ENCODE data around the gene TMEM236. TPM values are rescaled to one million over a fixed set of nuclear protein-coding genes. Genes with fewer than 3 reads are reported as not detected.

Gene TMEM236
- total RNA-seq, 2 donors from 2014 or later, result 0.41 to 0.90 TPM

DNA sequence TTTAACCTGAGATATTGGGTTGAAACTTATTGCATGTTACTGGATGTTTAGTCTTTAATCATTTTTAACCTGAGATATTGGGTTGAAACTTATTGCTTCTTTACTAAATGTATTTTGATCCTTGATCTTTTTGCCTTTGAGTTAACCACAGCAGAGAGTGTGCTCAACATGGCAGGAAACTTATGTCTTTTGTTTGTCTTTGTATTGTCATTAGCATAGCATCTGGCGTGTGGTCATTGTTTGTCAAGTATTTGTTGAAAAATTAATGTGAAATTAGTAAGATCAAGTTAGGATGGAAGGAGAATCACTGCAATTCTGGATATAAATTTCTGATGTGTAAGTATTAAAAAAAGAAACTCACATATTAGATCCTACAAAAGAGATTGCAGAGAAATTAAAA lies 65.3 kb downstream of the TMEM236 start:
- Histone ChIP-seq H3K27me3 (no peaks in the 10 kb centered on the region), H3K4me3 (no peak overlapping the region), H3K4me1 (no peaks in the 10 kb centered on the region), H3K27ac (no peak overlapping the region), H3K9me3 (no peaks in the 10 kb centered on the region), H3K36me3 (no peaks in the 10 kb centered on the region)
- no peak for DNase-seq (ENCODE audit: low spot score)
- TF ChIP-seq, protein P1, sequence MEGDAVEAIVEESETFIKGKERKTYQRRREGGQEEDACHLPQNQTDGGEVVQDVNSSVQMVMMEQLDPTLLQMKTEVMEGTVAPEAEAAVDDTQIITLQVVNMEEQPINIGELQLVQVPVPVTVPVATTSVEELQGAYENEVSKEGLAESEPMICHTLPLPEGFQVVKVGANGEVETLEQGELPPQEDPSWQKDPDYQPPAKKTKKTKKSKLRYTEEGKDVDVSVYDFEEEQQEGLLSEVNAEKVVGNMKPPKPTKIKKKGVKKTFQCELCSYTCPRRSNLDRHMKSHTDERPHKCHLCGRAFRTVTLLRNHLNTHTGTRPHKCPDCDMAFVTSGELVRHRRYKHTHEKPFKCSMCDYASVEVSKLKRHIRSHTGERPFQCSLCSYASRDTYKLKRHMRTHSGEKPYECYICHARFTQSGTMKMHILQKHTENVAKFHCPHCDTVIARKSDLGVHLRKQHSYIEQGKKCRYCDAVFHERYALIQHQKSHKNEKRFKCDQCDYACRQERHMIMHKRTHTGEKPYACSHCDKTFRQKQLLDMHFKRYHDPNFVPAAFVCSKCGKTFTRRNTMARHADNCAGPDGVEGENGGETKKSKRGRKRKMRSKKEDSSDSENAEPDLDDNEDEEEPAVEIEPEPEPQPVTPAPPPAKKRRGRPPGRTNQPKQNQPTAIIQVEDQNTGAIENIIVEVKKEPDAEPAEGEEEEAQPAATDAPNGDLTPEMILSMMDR (IDR thresholded peaks at IDR 0.05), result no peak

DNA sequence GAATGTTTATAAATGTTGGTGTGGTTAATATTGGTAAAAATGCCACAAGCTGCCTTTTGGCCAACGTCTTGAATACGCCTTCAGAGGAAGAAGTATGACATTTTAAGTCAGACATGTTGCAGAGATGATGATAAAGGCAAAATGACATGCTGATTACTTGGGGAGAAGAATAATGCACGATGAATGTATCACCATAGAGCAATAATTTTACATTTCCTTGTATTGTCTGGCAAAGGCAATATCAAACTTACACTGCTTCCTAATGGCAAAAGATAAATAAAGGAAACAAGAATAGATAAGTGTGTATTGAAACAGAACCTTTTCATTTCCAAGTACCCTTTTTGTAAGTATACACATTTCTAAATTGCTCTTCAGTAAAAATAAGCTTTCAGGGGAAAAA lies 65.8 kb downstream of the TMEM236 start:
- no peak for DNase-seq (ENCODE audit: low spot score)
- Histone ChIP-seq H3K27ac (no peak overlapping the region), H3K4me1 (no peaks in the 10 kb centered on the region), H3K9me3 (no peaks in the 10 kb centered on the region), H3K36me3 (no peaks in the 10 kb centered on the region), H3K27me3 (no peaks in the 10 kb centered on the region), H3K4me3 (no peak overlapping the region)
- TF ChIP-seq, protein P1 (IDR thresholded peaks at IDR 0.05), result no peak

DNA sequence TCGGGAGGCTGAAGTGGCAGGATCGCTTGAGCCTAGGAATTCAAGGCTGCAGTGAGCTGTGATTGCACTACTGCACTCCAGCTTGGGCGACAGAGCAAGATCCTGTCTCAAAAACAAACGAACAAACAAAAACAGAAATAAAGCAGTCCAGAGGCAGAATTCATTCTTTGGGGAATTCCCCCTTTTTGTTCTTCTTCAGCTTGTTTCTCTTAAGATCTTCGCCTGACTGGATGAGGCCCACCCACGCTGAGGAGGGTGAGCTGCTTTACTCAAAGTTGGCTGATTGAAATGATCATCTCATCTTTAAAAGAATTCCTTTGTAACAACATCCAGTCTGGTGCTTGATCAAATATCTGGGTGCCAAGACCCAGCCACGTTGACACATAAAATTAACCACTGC lies 67.8 kb downstream of the TMEM236 start:
- TF ChIP-seq, protein P1 (IDR thresholded peaks at IDR 0.05), result no peak
- no peak for DNase-seq (ENCODE audit: low spot score)
- no peaks in the 10 kb centered on the region for H3K36me3 ChIP-seq
- H3K4me3 ChIP-seq, result no peak overlapping the region
- H3K27me3 ChIP-seq, result no peaks in the 10 kb centered on the region
- no peaks in the 10 kb centered on the region for H3K4me1 ChIP-seq
- no peaks in the 10 kb centered on the region for H3K9me3 ChIP-seq
- H3K27ac ChIP-seq, result no peak overlapping the region

DNA sequence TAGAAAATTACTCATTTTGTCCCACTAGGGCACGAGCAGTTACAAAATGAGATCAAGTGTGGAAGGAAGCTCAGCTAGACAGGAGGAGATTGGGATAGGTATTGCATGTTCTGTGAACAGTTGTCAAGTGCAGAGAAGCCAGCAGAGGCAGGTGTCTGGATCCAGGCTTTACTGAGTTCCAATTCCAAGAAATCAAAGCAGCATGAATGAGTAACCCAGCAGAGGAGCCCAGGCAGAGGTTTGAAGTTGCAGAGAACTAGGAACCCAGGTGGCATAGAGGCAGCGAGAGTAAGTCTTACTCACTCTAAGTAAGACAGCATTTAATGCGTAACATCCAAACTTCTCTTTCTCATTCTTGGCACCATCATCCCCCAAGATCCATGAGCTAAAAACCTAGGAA lies 68.9 kb downstream of the TMEM236 start:
- H3K4me1 ChIP-seq, result no peaks in the 10 kb centered on the region
- H3K27me3 ChIP-seq, result no peaks in the 10 kb centered on the region
- no peak overlapping the region for H3K4me3 ChIP-seq
- TF ChIP-seq, protein P1 (IDR thresholded peaks at IDR 0.05), result no peak
- H3K9me3 ChIP-seq, result no peaks in the 10 kb centered on the region
- H3K36me3 ChIP-seq, result no peaks in the 10 kb centered on the region
- no peak for DNase-seq (ENCODE audit: low spot score)
- no peak overlapping the region for H3K27ac ChIP-seq

DNA sequence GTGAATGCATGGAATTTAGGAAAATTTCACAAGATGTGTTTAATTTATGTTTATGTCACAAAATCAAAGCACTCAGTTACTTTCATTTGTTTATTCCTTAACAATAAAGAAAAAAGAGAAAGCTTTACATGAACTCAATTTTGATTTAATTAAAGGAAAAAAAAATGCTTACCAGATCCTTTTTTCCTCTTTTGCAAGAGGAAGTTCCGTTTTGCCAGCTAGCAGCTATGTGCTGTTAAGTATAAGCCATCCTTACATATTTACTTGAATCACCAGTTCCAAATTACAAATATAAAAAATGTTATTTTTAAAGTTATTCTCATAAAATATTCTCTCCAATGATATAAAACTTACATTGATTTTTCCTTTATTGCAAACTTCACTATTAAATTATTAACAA lies 69.9 kb downstream of the TMEM236 start:
- Histone ChIP-seq H3K9me3 (no peaks in the 10 kb centered on the region), H3K4me1 (no peaks in the 10 kb centered on the region), H3K36me3 (no peaks in the 10 kb centered on the region), H3K27me3 (no peaks in the 10 kb centered on the region), H3K4me3 (no peak overlapping the region), H3K27ac (no peak overlapping the region)
- DNase-seq (ENCODE audit: low spot score), result no peak
- TF ChIP-seq, protein P1 (IDR thresholded peaks at IDR 0.05), result no peak

DNA sequence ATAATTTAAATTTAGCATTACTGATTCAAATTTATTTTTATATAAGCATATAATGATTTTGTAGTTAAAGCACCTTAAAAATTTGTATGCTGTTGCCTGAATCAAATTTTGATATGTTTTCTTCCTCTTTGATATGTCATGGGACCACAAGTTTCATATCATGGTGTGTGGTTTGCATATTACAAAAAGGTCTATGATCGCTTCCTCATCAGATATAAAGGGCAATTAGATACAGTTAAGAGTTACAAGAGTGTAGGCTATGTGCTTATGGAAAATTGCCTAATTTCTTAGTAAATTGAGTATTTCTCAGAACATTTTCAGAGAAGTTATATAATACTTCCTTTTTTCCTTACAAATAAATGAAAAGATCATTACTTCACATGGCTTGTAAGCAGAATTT lies 79.3 kb downstream of the TMEM236 start:
- no peak overlapping the region for H3K4me3 ChIP-seq
- H3K4me1 ChIP-seq, result peaks cover 0 to 5% of the 10 kb centered on the region in 2 donors
- no peaks in the 10 kb centered on the region for H3K27me3 ChIP-seq
- no peak overlapping the region for H3K27ac ChIP-seq
- H3K9me3 ChIP-seq, result no peaks in the 10 kb centered on the region
- TF ChIP-seq, protein P1 (IDR thresholded peaks at IDR 0.05), result no peak
- no peaks in the 10 kb centered on the region for H3K36me3 ChIP-seq
- no peak for DNase-seq (ENCODE audit: low spot score)
